Karpas-422 (cell line): ENCODE results near the gene MRPL43. TPM values are rescaled to one million over a fixed set of nuclear protein-coding genes. Genes with fewer than 3 reads are reported as not detected.
A peak's percentile ranks its signal among the peaks of the same experiment; 100 is the strongest.

Experiments
- DNase-seq: peaks from one replicate; pipeline ENCODE4 v3.0.0-alpha.2; 2015
- H2AFZ ChIP-seq: fragments of 200-600 bp; sonication (generic); 2 replicates; pipeline ENCODE4 v1.6.1; 2014; ENCODE audit warnings: antibody characterized with exemption, low read length, mixed read lengths
- H3K27ac ChIP-seq: fragments of 200-600 bp; sonication (generic); 2 replicates; pipeline ENCODE4 v1.5.1; 2014; ENCODE audit warnings: mild to moderate bottlenecking, low read length, moderate library complexity
- H3K27me3 ChIP-seq: fragments of 200-600 bp; sonication (generic); 2 replicates; pipeline ENCODE4 v1.6.1; 2014; ENCODE audit warnings: low read length, mixed read lengths
- H3K36me3 ChIP-seq: fragments of 200-600 bp; sonication (generic); 2 replicates; pipeline ENCODE4 v1.6.1; 2014; ENCODE audit warnings: low read length, mixed read lengths; ENCODE audit not compliant: insufficient read depth
- H3K4me1 ChIP-seq: fragments of 200-600 bp; sonication (generic); 2 replicates; pipeline ENCODE4 v1.6.1; 2014; ENCODE audit warnings: mild to moderate bottlenecking, low read length, mixed read lengths
- H3K4me2 ChIP-seq: fragments of 200-600 bp; sonication (generic); 2 replicates; pipeline ENCODE4 v1.6.1; 2014; ENCODE audit warnings: low read length, low read depth, mild to moderate bottlenecking; ENCODE audit not compliant: poor library complexity, severe bottlenecking
- H3K4me3 ChIP-seq: fragments of 200-600 bp; sonication (generic); 2 replicates; pipeline ENCODE4 v1.5.1; 2014; ENCODE audit warnings: mild to moderate bottlenecking, antibody characterized with exemption, low read length, mixed read lengths
- H3K79me2 ChIP-seq: fragments of 200-600 bp; sonication (generic); 2 replicates; pipeline ENCODE4 v1.6.1; 2014; ENCODE audit warnings: mild to moderate bottlenecking, low read length, mixed read lengths
- H3K9ac ChIP-seq: fragments of 200-600 bp; sonication (generic); 2 replicates; pipeline ENCODE4 v1.6.0; 2014; ENCODE audit warnings: low read length
- H3K9me2 ChIP-seq: fragments of 200-600 bp; sonication (generic), shearing (Covaris generic); replicated peaks from 2 replicates; pipeline ENCODE4 v1.6.0; 2014; ENCODE audit warnings: mild to moderate bottlenecking, low read length, moderate library complexity; ENCODE audit not compliant: insufficient read depth
- H3K9me3 ChIP-seq: fragments of 300-700, 200-600 bp; sonication (generic); 2 replicates; pipeline ENCODE4 v1.6.1; 2014; ENCODE audit warnings: low read length, mixed read lengths
- H4K20me1 ChIP-seq: fragments of 200-600 bp; sonication (generic); 2 replicates; pipeline ENCODE4 v1.6.1; 2014; ENCODE audit warnings: mild to moderate bottlenecking, antibody characterized with exemption, low read length, low read depth; ENCODE audit not compliant: insufficient read depth
- total RNA-seq: library from RNA; depleted of rRNA; stranded (reverse); fragments of >200 nt; shearing (Covaris generic); gene quantifications from 2 replicates; pipeline ENCODE4 v1.2.3, GENCODE V29; 2014; ENCODE audit warnings: low replicate concordance

The MRPL43 gene
- total RNA-seq, 1 experiment from 2014 or later = 86.3 TPM

- no peaks in the 10 kb centered on the region for H3K9me3 ChIP-seq
- H3K4me3 ChIP-seq = no peak overlapping the region
- H3K4me2 ChIP-seq = no peak overlapping the region
- H3K4me1 ChIP-seq = peaks cover 11% of the 10 kb centered on the region
- no peak overlapping the region for H3K9ac ChIP-seq
- H3K36me3 ChIP-seq = peaks cover 13% of the 10 kb centered on the region; the same call in 1 of the 2 replicates
- no peaks in the 10 kb centered on the region for H4K20me1 ChIP-seq
- no peak for DNase-seq
- H3K27ac ChIP-seq = no peak overlapping the region
- H3K27me3 ChIP-seq = no peaks in the 10 kb centered on the region
- H2AFZ ChIP-seq = no peak overlapping the region
- H3K9me2 ChIP-seq = no peaks in the 10 kb centered on the region
- no peaks in the 10 kb centered on the region for H3K79me2 ChIP-seq
Observed at GRCh38 chr10:100966887-100967286, 20.4 kb downstream of the MRPL43 start.

GRCh38 chr10:100965820-100966219 is 21.5 kb downstream of the MRPL43 start:
- H3K4me1 ChIP-seq = peaks cover 11% of the 10 kb centered on the region
- no peaks in the 10 kb centered on the region for H4K20me1 ChIP-seq
- H3K9me2 ChIP-seq = no peaks in the 10 kb centered on the region
- H3K9ac ChIP-seq = no peak overlapping the region
- H3K9me3 ChIP-seq = no peaks in the 10 kb centered on the region
- no peak overlapping the region for H3K27ac ChIP-seq
- H3K27me3 ChIP-seq = no peaks in the 10 kb centered on the region
- no peak overlapping the region for H3K4me3 ChIP-seq
- peaks cover 14% of the 10 kb centered on the region; the same call in 1 of the 2 replicates for H3K36me3 ChIP-seq
- no peaks in the 10 kb centered on the region for H3K79me2 ChIP-seq
- no peak for DNase-seq
- H2AFZ ChIP-seq = no peak overlapping the region
- H3K4me2 ChIP-seq = no peak overlapping the region

- Histone ChIP-seq H3K4me2 (no peak overlapping the region), H3K9ac (no peak overlapping the region), H3K27ac (no peak overlapping the region), H3K9me3 (no peaks in the 10 kb centered on the region), H3K36me3 (peaks cover 27% of the 10 kb centered on the region; the same call in 1 of the 2 replicates), H3K4me3 (no peak overlapping the region), H3K4me1 (peaks cover 17% of the 10 kb centered on the region), H3K27me3 (no peaks in the 10 kb centered on the region), H4K20me1 (no peaks in the 10 kb centered on the region), H2AFZ (no peak overlapping the region), H3K9me2 (no peaks in the 10 kb centered on the region), H3K79me2 (no peaks in the 10 kb centered on the region)
- no peak for DNase-seq
Observed at GRCh38 chr10:100963826-100964225, 23.5 kb downstream of the MRPL43 start.

- peaks cover 29% of the 10 kb centered on the region; the same call in 1 of the 2 replicates for H3K36me3 ChIP-seq
- H3K4me2 ChIP-seq = no peak overlapping the region
- H3K79me2 ChIP-seq = no peaks in the 10 kb centered on the region
- no peak overlapping the region for H3K9ac ChIP-seq
- no peak overlapping the region for H3K27ac ChIP-seq
- H3K9me2 ChIP-seq = no peaks in the 10 kb centered on the region
- no peaks in the 10 kb centered on the region for H3K9me3 ChIP-seq
- DNase-seq = no peak
- no peaks in the 10 kb centered on the region for H4K20me1 ChIP-seq
- H3K4me3 ChIP-seq = no peak overlapping the region
- peaks cover 13% of the 10 kb centered on the region for H3K4me1 ChIP-seq
- no peaks in the 10 kb centered on the region for H3K27me3 ChIP-seq
- H2AFZ ChIP-seq = no peak overlapping the region
Observed at GRCh38 chr10:100962351-100963080, 24.8 kb downstream of the MRPL43 start.

GRCh38 chr10:100960251-100960650 is 27.0 kb downstream of the MRPL43 start:
- H3K9ac ChIP-seq = no peak overlapping the region
- no peak overlapping the region for H3K4me3 ChIP-seq
- H3K27me3 ChIP-seq = no peaks in the 10 kb centered on the region
- H3K4me2 ChIP-seq = peak overlapping the region; percentile 36
- no peaks in the 10 kb centered on the region for H4K20me1 ChIP-seq
- H3K27ac ChIP-seq = peak overlapping the region; percentile 40
- H3K9me3 ChIP-seq = no peaks in the 10 kb centered on the region
- H3K79me2 ChIP-seq = no peaks in the 10 kb centered on the region
- no peaks in the 10 kb centered on the region for H3K9me2 ChIP-seq
- H3K4me1 ChIP-seq = peaks cover 13% of the 10 kb centered on the region
- no peak overlapping the region for H2AFZ ChIP-seq
- DNase-seq = no peak
- peaks cover 31% of the 10 kb centered on the region; the same call in 1 of the 2 replicates for H3K36me3 ChIP-seq

- H2AFZ ChIP-seq = no peak overlapping the region
- no peaks in the 10 kb centered on the region for H3K79me2 ChIP-seq
- peaks cover 42% of the 10 kb centered on the region for H3K36me3 ChIP-seq
- H3K4me3 ChIP-seq = no peak overlapping the region
- no peak overlapping the region for H3K4me2 ChIP-seq
- H3K9me3 ChIP-seq = no peaks in the 10 kb centered on the region
- H3K9me2 ChIP-seq = no peaks in the 10 kb centered on the region
- no peaks in the 10 kb centered on the region for H4K20me1 ChIP-seq
- no peaks in the 10 kb centered on the region for H3K4me1 ChIP-seq
- DNase-seq = no peak
- H3K27me3 ChIP-seq = no peaks in the 10 kb centered on the region
- no peak overlapping the region for H3K9ac ChIP-seq
- no peak overlapping the region for H3K27ac ChIP-seq
Observed at GRCh38 chr10:100948916-100949315, 38.4 kb downstream of the MRPL43 start.

- no peak overlapping the region for H3K4me3 ChIP-seq
- no peak overlapping the region for H3K27ac ChIP-seq
- H3K79me2 ChIP-seq = no peaks in the 10 kb centered on the region
- DNase-seq = no peak
- H4K20me1 ChIP-seq = no peaks in the 10 kb centered on the region
- no peak overlapping the region for H2AFZ ChIP-seq
- no peaks in the 10 kb centered on the region for H3K9me3 ChIP-seq
- H3K9ac ChIP-seq = no peak overlapping the region
- no peaks in the 10 kb centered on the region for H3K27me3 ChIP-seq
- H3K4me2 ChIP-seq = no peak overlapping the region
- H3K4me1 ChIP-seq = no peaks in the 10 kb centered on the region
- no peaks in the 10 kb centered on the region for H3K9me2 ChIP-seq
- peaks cover 42% of the 10 kb centered on the region for H3K36me3 ChIP-seq
Observed at GRCh38 chr10:100945754-100946153, 41.5 kb downstream of the MRPL43 start.

GRCh38 chr10:100943508-100943907 is 43.8 kb downstream of the MRPL43 start:
- no peaks in the 10 kb centered on the region for H3K79me2 ChIP-seq
- no peak overlapping the region for H3K4me3 ChIP-seq
- no peaks in the 10 kb centered on the region for H4K20me1 ChIP-seq
- DNase-seq = no peak
- H3K9me2 ChIP-seq = no peaks in the 10 kb centered on the region
- no peaks in the 10 kb centered on the region for H3K4me1 ChIP-seq
- H3K9ac ChIP-seq = no peak overlapping the region
- H2AFZ ChIP-seq = no peak overlapping the region
- H3K27ac ChIP-seq = no peak overlapping the region
- H3K9me3 ChIP-seq = no peaks in the 10 kb centered on the region
- H3K4me2 ChIP-seq = no peak overlapping the region
- no peaks in the 10 kb centered on the region for H3K27me3 ChIP-seq
- H3K36me3 ChIP-seq = peaks cover 35% of the 10 kb centered on the region; the same call in 1 of the 2 replicates
